CD14-positive monocyte (primary cell): ENCODE results near the gene MEOX1. TPM values are rescaled to one million over a fixed set of nuclear protein-coding genes. Genes with fewer than 3 reads are reported as not detected.

ENCODE experiments used
- DNase-seq, 3 donors: peaks; one replicate each; pipeline ENCODE4 v3.0.0-alpha.2; 2011 to 2022
- H2AFZ ChIP-seq: 2 replicates; pipeline ENCODE4 v1.6.0; 2012; ENCODE audit warnings: mild to moderate bottlenecking, low read depth, low read length, inconsistent platforms; ENCODE audit not compliant: insufficient read depth, poor library complexity, severe bottlenecking
- H3K27ac ChIP-seq, 2 donors: 1 replicate in 1 of 2; 2 replicates in 1 of 2; pipeline ENCODE4 v1.5.1; 2012 to 2013; ENCODE audit warnings: low read length in 2 of 2, control low read depth in 1 of 2, inconsistent platforms in 1 of 2, low read depth in 1 of 2, mild to moderate bottlenecking in 1 of 2
- H3K27me3 ChIP-seq, 2 donors: one replicate each; pipeline versions ENCODE4 v1.6.0 to v1.6.1; 2011 to 2013; ENCODE audit warnings: low read length in 2 of 2; ENCODE audit not compliant: control insufficient read depth in 2 of 2, insufficient read depth in 2 of 2
- H3K36me3 ChIP-seq, 2 donors: replicated peaks in 1 of 2; 1 replicate in 1 of 2; 2 replicates in 1 of 2; pipeline versions ENCODE4 v1.5.1 to v1.6.1; 2012 to 2013; ENCODE audit warnings: low read length in 2 of 2, control low read depth in 1 of 2, inconsistent platforms in 1 of 2, mild to moderate bottlenecking in 1 of 2; ENCODE audit not compliant: insufficient read depth in 2 of 2, control insufficient read depth in 1 of 2
- H3K4me1 ChIP-seq, 2 donors: 1 replicate in 1 of 2; 2 replicates in 1 of 2; pipeline versions ENCODE4 v1.5.1 to v1.6.1; 2012 to 2013; ENCODE audit warnings: low read length in 2 of 2, control low read depth in 1 of 2, inconsistent platforms in 1 of 2, mild to moderate bottlenecking in 1 of 2, moderate library complexity in 1 of 2; ENCODE audit not compliant: insufficient read depth in 2 of 2, control insufficient read depth in 1 of 2
- H3K4me2 ChIP-seq: replicated peaks from 2 replicates; pipeline ENCODE3; 2012; ENCODE audit warnings: low read length, moderate library complexity, mild to moderate bottlenecking; ENCODE audit not compliant: poor library complexity, severe bottlenecking; ENCODE audit errors: extremely low read depth
- H3K4me3 ChIP-seq, 3 experiments: fragments of 200-600 bp in 1 of 3; sonication (generic) in 1 of 3; replicated peaks in 1 of 3; 1 replicate in 2 of 3; 2 replicates in 1 of 3; pipeline ENCODE4 v1.5.1; 2011 to 2013; ENCODE audit warnings: low read length in 3 of 3, mild to moderate bottlenecking in 3 of 3, control low read depth in 2 of 3, low read depth in 2 of 3, inconsistent platforms in 1 of 3, moderate library complexity in 1 of 3
- H3K79me2 ChIP-seq: 2 replicates; pipeline ENCODE4 v1.6.0; 2012; ENCODE audit warnings: mild to moderate bottlenecking, control low read depth, inconsistent platforms, low read length, moderate library complexity; ENCODE audit not compliant: insufficient read depth
- H3K9ac ChIP-seq: 2 replicates; pipeline ENCODE4 v1.6.0; 2017; ENCODE audit warnings: low read length, mild to moderate bottlenecking; ENCODE audit not compliant: insufficient read depth, poor library complexity, severe bottlenecking
- H3K9me3 ChIP-seq, 2 donors: replicated peaks in 1 of 2; 1 replicate in 1 of 2; 2 replicates in 1 of 2; pipeline versions ENCODE4 v1.5.1 to v1.6.1; 2012 to 2013; ENCODE audit warnings: low read length in 2 of 2, control low read depth in 1 of 2; ENCODE audit not compliant: control insufficient read depth in 1 of 2, insufficient read depth in 1 of 2
- H4K20me1 ChIP-seq: 2 replicates; pipeline ENCODE4 v1.6.0; 2012; ENCODE audit warnings: mild to moderate bottlenecking, low read length, control low read depth, moderate library complexity; ENCODE audit not compliant: insufficient read depth
- H3K27ac Mint-ChIP-seq, 7 donors: one replicate each; pipeline ENCODE4 v1.8.0; 2020; ENCODE audit warnings: mild to moderate bottlenecking in 7 of 7, mixed read lengths in 7 of 7, moderate library complexity in 6 of 7, inconsistent platforms in 2 of 7
- H3K27me3 Mint-ChIP-seq, 3 donors: one replicate each; pipeline ENCODE4 v1.8.0; 2021 to 2022; ENCODE audit warnings: low read depth in 3 of 3, mild to moderate bottlenecking in 3 of 3, mixed read lengths in 3 of 3, moderate library complexity in 3 of 3, inconsistent platforms in 1 of 3
- H3K36me3 Mint-ChIP-seq, 2 donors: one replicate each; pipeline ENCODE4 v1.8.0; 2020; ENCODE audit warnings: mixed read lengths in 2 of 2, inconsistent platforms in 1 of 2, mild to moderate bottlenecking in 1 of 2
- H3K4me1 Mint-ChIP-seq: one replicate; pipeline ENCODE4 v1.8.0; 2020; ENCODE audit warnings: mild to moderate bottlenecking, mixed read lengths
- H3K4me3 Mint-ChIP-seq, 2 donors: one replicate each; pipeline ENCODE4 v1.8.0; 2020; ENCODE audit warnings: mild to moderate bottlenecking in 2 of 2, mixed read lengths in 2 of 2, moderate library complexity in 1 of 2
- H3K9me3 Mint-ChIP-seq, 7 donors: one replicate each; pipeline ENCODE4 v1.8.0; 2020 to 2022; ENCODE audit warnings: mixed read lengths in 7 of 7, mild to moderate bottlenecking in 6 of 7, moderate library complexity in 6 of 7, inconsistent platforms in 2 of 7
- WGBS: methylation state at CpG from one replicate; pipeline ENCODE4 v1.1.5; 2013; ENCODE audit warnings: missing lambda C conversion rate; ENCODE audit not compliant: insufficient coverage; 5-methylcytosine and 5-hydroxymethylcytosine counted together
- intact Hi-C, 2 donors: fragments of 100-400 bp; cut with micrococcal nuclease; formaldehyde crosslinking; loops; one replicate each; pipeline versions ENCODE4 v1.15.0 to v1.15.1; 2023
- polyA plus RNA-seq, 3 donors: library from polyadenylated mRNA; depleted of rRNA in 1 of 3; unstranded in 2 of 3; stranded (reverse) in 1 of 3; fragments of 300-500 nt in 2 of 3; fragments of >200 nt in 1 of 3; fragmentation: Illumina TruSeq in 2 of 3; gene quantifications; 1 replicate in 2 of 3; 2 replicates in 1 of 3; pipeline ENCODE4 v1.2.3, GENCODE V29; 2012 to 2021
- TF ChIP-seq, protein P1 (sequence below): fragments of 200-600 bp; IDR thresholded peaks from one replicate; pipeline ENCODE4 v1.8.0; 2022; ENCODE audit warnings: antibody characterized with exemption, mild to moderate bottlenecking

MEOX1 gene
- polyA plus RNA-seq, 3 donors, result 0.06 TPM; not detected in 2

DNA sequence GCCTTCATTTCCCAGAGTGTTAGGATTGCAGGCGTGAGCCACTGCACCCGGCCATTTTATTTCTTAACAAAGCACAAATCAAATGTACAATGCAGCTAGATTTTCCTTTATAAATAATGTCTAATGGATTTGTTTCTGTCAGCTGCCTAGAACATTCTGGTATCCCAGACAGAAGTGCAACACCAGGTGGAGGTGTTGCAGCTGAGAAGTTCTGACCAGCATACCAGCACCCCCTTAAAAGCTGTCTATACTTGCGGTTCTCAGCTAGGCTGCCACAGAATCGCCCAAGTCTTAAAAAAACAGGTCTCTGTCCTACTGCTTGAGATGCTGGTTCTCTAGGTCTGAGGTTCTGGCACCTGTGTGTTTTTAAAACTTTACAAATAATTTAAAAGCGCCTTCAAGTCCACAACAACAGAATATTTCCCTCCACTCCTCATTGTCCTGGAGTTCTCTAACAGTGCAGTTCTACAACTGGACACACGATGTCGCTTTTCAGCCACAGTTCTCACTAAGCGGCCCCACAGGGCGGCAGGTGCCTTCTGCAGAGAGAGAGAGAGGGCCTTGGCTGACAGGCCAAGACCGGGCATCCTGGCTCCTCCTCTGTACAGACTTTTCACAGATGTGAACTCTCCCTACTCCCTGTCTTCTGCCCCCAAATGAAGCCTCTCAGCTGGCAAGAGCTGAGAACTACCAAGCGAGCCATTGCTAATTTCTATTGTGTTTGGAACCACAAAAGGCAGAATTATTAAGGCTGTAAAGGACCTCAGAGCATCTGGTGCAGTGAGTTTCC lies 32.6 kb upstream of the MEOX1 start:
- peaks cover 11 to 26% (median 13%) of the 10 kb centered on the region in 3 donors for H3K27me3 Mint-ChIP-seq
- H3K27ac ChIP-seq, result no peak overlapping the region

DNA sequence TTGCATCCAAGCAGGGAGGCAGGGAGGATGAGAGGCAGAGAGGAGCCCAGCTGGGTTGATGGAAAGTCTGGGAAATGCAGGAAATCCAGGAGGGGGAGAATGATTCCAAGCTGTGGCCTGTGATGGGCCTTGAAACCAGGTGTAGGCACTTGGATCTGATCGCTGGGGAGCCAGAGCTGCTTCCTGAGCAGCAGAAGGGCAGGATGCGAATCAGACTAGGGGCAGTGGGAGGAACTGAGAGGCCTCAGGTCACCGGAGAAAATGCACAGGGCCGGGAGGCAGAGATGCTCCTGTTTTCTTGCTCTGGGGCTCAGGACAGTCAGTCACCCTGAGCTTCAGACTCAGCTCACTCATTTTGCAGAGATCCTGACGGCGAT lies 29.6 kb upstream of the MEOX1 start:
- no peak overlapping the region for H3K4me3 Mint-ChIP-seq
- H3K36me3 Mint-ChIP-seq, result no peaks in the 10 kb centered on the region
- peak overlapping the region in 1 of 7 donors; percentile 31 for H3K27ac Mint-ChIP-seq
- H3K4me3 ChIP-seq, result no peak overlapping the region
- peaks cover 0 to 2% (median 0%) of the 10 kb centered on the region in 7 donors for H3K9me3 Mint-ChIP-seq
- TF ChIP-seq, protein P1, sequence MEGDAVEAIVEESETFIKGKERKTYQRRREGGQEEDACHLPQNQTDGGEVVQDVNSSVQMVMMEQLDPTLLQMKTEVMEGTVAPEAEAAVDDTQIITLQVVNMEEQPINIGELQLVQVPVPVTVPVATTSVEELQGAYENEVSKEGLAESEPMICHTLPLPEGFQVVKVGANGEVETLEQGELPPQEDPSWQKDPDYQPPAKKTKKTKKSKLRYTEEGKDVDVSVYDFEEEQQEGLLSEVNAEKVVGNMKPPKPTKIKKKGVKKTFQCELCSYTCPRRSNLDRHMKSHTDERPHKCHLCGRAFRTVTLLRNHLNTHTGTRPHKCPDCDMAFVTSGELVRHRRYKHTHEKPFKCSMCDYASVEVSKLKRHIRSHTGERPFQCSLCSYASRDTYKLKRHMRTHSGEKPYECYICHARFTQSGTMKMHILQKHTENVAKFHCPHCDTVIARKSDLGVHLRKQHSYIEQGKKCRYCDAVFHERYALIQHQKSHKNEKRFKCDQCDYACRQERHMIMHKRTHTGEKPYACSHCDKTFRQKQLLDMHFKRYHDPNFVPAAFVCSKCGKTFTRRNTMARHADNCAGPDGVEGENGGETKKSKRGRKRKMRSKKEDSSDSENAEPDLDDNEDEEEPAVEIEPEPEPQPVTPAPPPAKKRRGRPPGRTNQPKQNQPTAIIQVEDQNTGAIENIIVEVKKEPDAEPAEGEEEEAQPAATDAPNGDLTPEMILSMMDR, result no peak
- H3K9ac ChIP-seq, result no peak overlapping the region
- no peak overlapping the region for H2AFZ ChIP-seq
- no peaks in the 10 kb centered on the region for H3K9me3 ChIP-seq
- no peaks in the 10 kb centered on the region for H4K20me1 ChIP-seq
- intact Hi-C loops, result loop anchor here in 1 of 2 donors (5.0 kb wide), 1 partner anchor 156 kb away; the partner anchor contains the start of gene CD300LG
- H3K79me2 ChIP-seq, result no peaks in the 10 kb centered on the region
- no peaks in the 10 kb centered on the region for H3K36me3 ChIP-seq
- no peaks in the 10 kb centered on the region for H3K27me3 ChIP-seq
- H3K4me1 ChIP-seq, result peaks cover 2 to 6% of the 10 kb centered on the region in 2 donors
- H3K27ac ChIP-seq, result no peak overlapping the region
- WGBS, result 75% methylated on average over 4 of the region's 6 CpGs
- H3K4me2 ChIP-seq, result no peak overlapping the region
- peaks cover 5% of the 10 kb centered on the region for H3K4me1 Mint-ChIP-seq
- no peak for DNase-seq
- H3K27me3 Mint-ChIP-seq, result peaks cover 5 to 10% (median 9%) of the 10 kb centered on the region in 3 donors

More for the DNA sequence above, 32.6 kb upstream of the MEOX1 start:
- peaks cover 7% of the 10 kb centered on the region for H3K4me1 Mint-ChIP-seq
- no peak overlapping the region for H3K4me3 ChIP-seq
- H3K36me3 Mint-ChIP-seq, result no peaks in the 10 kb centered on the region
- H3K27me3 ChIP-seq, result peaks cover 0 to 10% of the 10 kb centered on the region in 2 donors
- DNase-seq, result peak; percentile 60 to 80 (median 72)
- no peak overlapping the region for H3K4me3 Mint-ChIP-seq
- H3K4me2 ChIP-seq, result no peak overlapping the region
- H3K4me1 ChIP-seq, result peaks cover 3 to 11% of the 10 kb centered on the region in 2 donors
- 4% methylated on average over 4 of the region's 11 CpGs for WGBS
- no peak overlapping the region for H3K27ac Mint-ChIP-seq
- no peaks in the 10 kb centered on the region for H3K79me2 ChIP-seq
- no peaks in the 10 kb centered on the region for H4K20me1 ChIP-seq
- no peak overlapping the region for H3K9ac ChIP-seq
- intact Hi-C loops, result loop anchor here (1.0 to 5.0 kb wide), 3 partner anchors 65 to 153 kb away; partner anchors contain the start of genes CD300LG (in 1 of the 2) and SOST (in 1 of the 2)
- H3K9me3 ChIP-seq, result peaks cover 0 to 2% of the 10 kb centered on the region in 2 donors
- TF ChIP-seq, protein P1, result peak; percentile 96
- H3K9me3 Mint-ChIP-seq, result peaks cover 3 to 6% (median 5%) of the 10 kb centered on the region in 7 donors
- H3K36me3 ChIP-seq, result no peaks in the 10 kb centered on the region
- H2AFZ ChIP-seq, result no peak overlapping the region
